Stimulated activated CD4-positive, alpha-beta T cell treated with anti-CD3 and anti-CD28 coated beads, TNF-alpha, amount 100 ng/mL, for 4 hours (primary cell): ENCODE results near the gene VILL.
"Not testable (repeated sequence)": the region's sequence is repeated elsewhere in the genome, so short reads cannot be mapped to it uniquely, and the experiment has no call there.

Experiments
- DNase-seq, 3 experiments: peaks; one replicate each; pipeline ENCODE4 v3.0.0-alpha.2; 2020; ENCODE audit warnings: low read depth in 3 of 3

Gene VILL

GRCh38 chr3:37963635-37964034, 27.0 kb upstream of the VILL start:
- DNase-seq: no peak

GRCh38 chr3:37964146-37964545, 26.4 kb upstream of the VILL start:
- DNase-seq: no peak

- DNase-seq: no peak
Observed at GRCh38 chr3:37964716-37965115, 25.9 kb upstream of the VILL start.

GRCh38 chr3:37967260-37967881, 23.2 kb upstream of the VILL start:
- DNase-seq: peak; percentile 18 to 36 (median 28)

GRCh38 chr3:37968199-37968598, 22.4 kb upstream of the VILL start:
- DNase-seq: no peak

GRCh38 chr3:37968813-37969595, 21.6 kb upstream of the VILL start:
- DNase-seq: no peak

- DNase-seq: no peak
Observed at GRCh38 chr3:37969596-37970100, 20.9 kb upstream of the VILL start.

GRCh38 chr3:37970802-37971201, 19.8 kb upstream of the VILL start:
- no peak for DNase-seq

GRCh38 chr3:37971467-37971866, 19.1 kb upstream of the VILL start:
- no peak for DNase-seq

- not testable (repeated sequence) for DNase-seq
Observed at GRCh38 chr3:37972056-37972455, 18.5 kb upstream of the VILL start.

- DNase-seq: no peak
Observed at GRCh38 chr3:37973246-37974054, 17.1 kb upstream of the VILL start.

- peak; percentile 39 to 58 (median 51) for DNase-seq
Observed at GRCh38 chr3:37974121-37975083, 16.2 kb upstream of the VILL start.

GRCh38 chr3:37979541-37980461, 10.8 kb upstream of the VILL start:
- DNase-seq: no peak

- DNase-seq: no peak
Observed at GRCh38 chr3:37980462-37981347, 9.9 kb upstream of the VILL start.

- no peak for DNase-seq
Observed at GRCh38 chr3:37981348-37981664, 9.3 kb upstream of the VILL start.

- DNase-seq: no peak
Observed at GRCh38 chr3:37982331-37982730, 8.3 kb upstream of the VILL start.

GRCh38 chr3:37984051-37984450, 6.5 kb upstream of the VILL start:
- DNase-seq: no peak

- DNase-seq: no peak
Observed at GRCh38 chr3:37984596-37984995, 6.0 kb upstream of the VILL start.

GRCh38 chr3:37985637-37986320, 4.8 kb upstream of the VILL start:
- no peak for DNase-seq
